Measurements from ENCODE around the gene FAM20A.

FAM20A gene

DNA sequence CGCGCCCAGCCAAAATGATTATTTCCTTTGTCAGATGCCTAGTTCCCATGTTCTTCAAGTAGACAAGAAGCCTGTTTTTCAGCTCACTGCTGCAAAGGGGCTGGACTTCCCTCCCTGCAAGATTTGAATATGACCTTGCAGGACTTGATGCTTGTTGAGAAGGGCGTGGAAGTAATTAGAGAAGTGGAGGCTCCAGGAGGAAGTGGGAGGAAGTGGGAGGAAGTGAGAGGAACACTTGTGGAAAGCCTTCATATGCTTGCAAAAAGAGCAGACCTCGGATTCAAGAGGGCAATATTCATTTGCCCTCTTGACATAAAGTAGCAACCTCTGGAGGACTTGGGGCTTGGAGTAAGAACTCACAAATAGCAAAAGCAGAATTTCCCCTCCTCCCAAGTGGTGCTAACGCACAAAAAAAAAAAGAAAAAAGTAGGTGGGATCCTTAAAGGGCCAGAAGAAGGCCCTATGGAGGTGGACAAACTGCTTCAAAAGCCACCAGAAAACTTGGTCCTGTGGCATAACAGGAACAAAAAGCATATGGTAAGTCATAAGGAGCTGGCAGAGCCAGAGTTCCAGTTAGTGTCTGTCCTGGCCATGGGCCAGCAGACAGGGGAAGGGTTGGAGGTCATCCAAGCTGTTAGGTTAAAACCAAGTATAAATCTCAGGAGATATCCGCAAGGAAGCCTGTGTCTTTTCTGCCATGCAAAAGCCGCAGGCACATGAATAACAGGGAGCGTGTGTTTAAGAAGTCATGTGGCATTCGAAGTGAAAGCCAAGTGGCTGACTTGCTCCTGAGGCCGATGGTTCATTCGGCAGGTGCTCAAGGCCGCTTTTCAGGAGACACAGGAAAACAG is 109.6 kb downstream of the FAM20A start:
- TF ChIP-seq, protein P1, sequence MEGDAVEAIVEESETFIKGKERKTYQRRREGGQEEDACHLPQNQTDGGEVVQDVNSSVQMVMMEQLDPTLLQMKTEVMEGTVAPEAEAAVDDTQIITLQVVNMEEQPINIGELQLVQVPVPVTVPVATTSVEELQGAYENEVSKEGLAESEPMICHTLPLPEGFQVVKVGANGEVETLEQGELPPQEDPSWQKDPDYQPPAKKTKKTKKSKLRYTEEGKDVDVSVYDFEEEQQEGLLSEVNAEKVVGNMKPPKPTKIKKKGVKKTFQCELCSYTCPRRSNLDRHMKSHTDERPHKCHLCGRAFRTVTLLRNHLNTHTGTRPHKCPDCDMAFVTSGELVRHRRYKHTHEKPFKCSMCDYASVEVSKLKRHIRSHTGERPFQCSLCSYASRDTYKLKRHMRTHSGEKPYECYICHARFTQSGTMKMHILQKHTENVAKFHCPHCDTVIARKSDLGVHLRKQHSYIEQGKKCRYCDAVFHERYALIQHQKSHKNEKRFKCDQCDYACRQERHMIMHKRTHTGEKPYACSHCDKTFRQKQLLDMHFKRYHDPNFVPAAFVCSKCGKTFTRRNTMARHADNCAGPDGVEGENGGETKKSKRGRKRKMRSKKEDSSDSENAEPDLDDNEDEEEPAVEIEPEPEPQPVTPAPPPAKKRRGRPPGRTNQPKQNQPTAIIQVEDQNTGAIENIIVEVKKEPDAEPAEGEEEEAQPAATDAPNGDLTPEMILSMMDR (IDR thresholded peaks at IDR 0.05; ENCODE audit: low read depth, low read length) = no peak
- H3K4me3 ChIP-seq (ENCODE audit: low read depth, low read length) = no peak overlapping the region

DNA sequence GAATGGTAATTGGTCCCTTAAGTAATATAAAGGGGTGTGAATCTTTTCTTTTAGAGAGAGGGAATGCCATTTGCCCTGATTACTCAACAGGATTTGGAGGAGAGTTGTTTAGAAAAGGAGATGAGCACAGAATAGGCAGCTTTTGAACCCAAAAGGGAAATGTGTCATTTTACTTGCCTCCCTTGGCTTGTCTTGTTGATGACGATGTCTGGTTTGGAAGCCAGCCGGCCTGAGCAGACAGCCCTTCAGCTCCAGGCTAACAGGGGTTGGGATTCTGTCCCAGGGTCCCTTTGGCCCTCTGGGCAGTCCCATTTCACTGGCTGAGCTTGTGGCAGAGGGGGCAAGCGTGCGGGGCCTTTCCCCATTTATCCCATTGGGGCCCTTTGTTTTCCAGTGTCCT is 111.2 kb downstream of the FAM20A start:
- TF ChIP-seq, protein P1 (IDR thresholded peaks at IDR 0.05; ENCODE audit: low read depth, low read length) = no peak
- no peak overlapping the region for H3K4me3 ChIP-seq (ENCODE audit: low read depth, low read length)

Data from WI38 (cell line).